PFSK-1 (cell line): ENCODE data around the gene NXF1. TPM values are rescaled to one million over a fixed set of nuclear protein-coding genes. Genes with fewer than 3 reads are reported as not detected.
A peak's percentile ranks its signal among the peaks of the same experiment; 100 is the strongest.

ENCODE experiments used
- FOXP2 ChIP-seq: optimal IDR thresholded peaks from 2 replicates; pipeline ENCODE3; 2011; ENCODE audit warnings: borderline replicate concordance, control low read depth, inconsistent platforms; ENCODE audit not compliant: insufficient read depth; ENCODE audit errors: extremely low read length, extremely low read depth
- POLR2AphosphoS5 ChIP-seq: IDR thresholded peaks from 2 replicates; pipeline ENCODE4 v1.6.1; 2012; ENCODE audit warnings: low read depth, mild to moderate bottlenecking, control low read depth, low read length, moderate library complexity
- SIN3A ChIP-seq: IDR thresholded peaks from 2 replicates; pipeline ENCODE4 v1.6.1; 2012; ENCODE audit warnings: mild to moderate bottlenecking, low read length, moderate library complexity, borderline replicate concordance; ENCODE audit not compliant: insufficient read depth
- TAF1 ChIP-seq: IDR thresholded peaks from 2 replicates; pipeline ENCODE4 v1.6.1; 2012; ENCODE audit warnings: low read length, control low read depth, borderline replicate concordance; ENCODE audit not compliant: insufficient read depth
- polyA plus RNA-seq: library from polyadenylated mRNA; unstranded; fragments of >200 nt; gene quantifications from one replicate; pipeline ENCODE4 v1.2.1, GENCODE V29; 2012; ENCODE audit warnings: low read depth, missing spikeins; ENCODE audit not compliant: insufficient read length
- TF ChIP-seq, protein P1 (sequence below), 2 experiments: IDR thresholded peaks; 2 replicates each; pipeline versions ENCODE4 v1.6.1 to v1.8.0; 2011 to 2012; ENCODE audit warnings: low read depth in 2 of 2, low read length in 2 of 2, control low read depth in 1 of 2, inconsistent platforms in 1 of 2, mild to moderate bottlenecking in 1 of 2, moderate library complexity in 1 of 2; ENCODE audit not compliant: insufficient read depth in 1 of 2

Gene NXF1
- polyA plus RNA-seq = 54.4 TPM

DNA sequence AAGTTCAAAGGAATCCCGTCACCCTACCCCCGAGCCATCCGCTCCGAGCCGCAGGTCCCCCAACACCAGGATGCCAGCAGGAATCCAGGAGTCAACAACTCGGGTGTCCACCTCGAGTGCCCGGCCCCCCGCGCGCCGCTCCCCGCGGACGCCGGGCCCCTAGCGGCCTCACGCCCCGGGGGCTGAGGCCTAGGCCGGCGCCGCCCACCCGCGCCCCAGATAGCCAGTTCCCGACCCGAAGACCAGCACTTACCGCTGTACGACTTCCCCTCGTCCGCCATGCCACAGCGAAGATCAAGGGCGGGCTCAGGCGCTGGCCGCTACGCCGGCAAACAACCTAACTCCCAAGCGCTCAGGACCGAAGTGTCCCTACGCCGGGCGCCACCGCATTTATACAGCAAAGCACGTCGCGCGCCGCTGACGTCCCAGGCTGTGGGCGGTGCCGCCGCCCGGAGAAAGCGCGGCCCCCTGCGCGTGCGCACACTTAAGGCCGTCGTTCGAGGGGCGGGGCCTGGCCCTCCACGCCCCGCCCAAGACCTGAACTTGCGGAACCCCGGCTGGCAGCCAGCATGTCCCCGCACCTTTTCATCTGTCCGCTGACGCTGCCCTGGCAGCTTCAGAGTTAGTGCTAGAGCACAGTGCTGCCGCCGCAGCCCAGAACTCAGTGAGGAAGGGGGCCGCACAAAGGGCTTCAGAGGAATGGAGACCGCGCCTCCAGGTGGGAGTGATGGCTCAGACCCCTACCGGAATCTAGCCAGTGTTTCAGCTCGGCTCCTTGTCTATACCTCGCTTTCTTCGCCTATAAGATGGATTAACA lies at the start of gene NXF1:
Gene NXF1, minus strand, starts transcription at position 365 of the 817 bp plus-strand sequence. Its CDS starts 84 bp downstream, at position 281.
- TF ChIP-seq TAF1 = peak; percentile 99
- TF ChIP-seq FOXP2 = peak; percentile 56
- peak; percentile 90; the same call in 1 of the 2 replicates for TF ChIP-seq SIN3A
- TF ChIP-seq, protein P1, sequence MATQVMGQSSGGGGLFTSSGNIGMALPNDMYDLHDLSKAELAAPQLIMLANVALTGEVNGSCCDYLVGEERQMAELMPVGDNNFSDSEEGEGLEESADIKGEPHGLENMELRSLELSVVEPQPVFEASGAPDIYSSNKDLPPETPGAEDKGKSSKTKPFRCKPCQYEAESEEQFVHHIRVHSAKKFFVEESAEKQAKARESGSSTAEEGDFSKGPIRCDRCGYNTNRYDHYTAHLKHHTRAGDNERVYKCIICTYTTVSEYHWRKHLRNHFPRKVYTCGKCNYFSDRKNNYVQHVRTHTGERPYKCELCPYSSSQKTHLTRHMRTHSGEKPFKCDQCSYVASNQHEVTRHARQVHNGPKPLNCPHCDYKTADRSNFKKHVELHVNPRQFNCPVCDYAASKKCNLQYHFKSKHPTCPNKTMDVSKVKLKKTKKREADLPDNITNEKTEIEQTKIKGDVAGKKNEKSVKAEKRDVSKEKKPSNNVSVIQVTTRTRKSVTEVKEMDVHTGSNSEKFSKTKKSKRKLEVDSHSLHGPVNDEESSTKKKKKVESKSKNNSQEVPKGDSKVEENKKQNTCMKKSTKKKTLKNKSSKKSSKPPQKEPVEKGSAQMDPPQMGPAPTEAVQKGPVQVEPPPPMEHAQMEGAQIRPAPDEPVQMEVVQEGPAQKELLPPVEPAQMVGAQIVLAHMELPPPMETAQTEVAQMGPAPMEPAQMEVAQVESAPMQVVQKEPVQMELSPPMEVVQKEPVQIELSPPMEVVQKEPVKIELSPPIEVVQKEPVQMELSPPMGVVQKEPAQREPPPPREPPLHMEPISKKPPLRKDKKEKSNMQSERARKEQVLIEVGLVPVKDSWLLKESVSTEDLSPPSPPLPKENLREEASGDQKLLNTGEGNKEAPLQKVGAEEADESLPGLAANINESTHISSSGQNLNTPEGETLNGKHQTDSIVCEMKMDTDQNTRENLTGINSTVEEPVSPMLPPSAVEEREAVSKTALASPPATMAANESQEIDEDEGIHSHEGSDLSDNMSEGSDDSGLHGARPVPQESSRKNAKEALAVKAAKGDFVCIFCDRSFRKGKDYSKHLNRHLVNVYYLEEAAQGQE (IDR thresholded peaks at IDR 0.05; ENCODE audit: insufficient read depth in 1 of 2, low read depth in 2 of 2, low read length in 2 of 2) = peak in 1 of 2 experiments; percentile 65
- peak; percentile 100 for TF ChIP-seq POLR2AphosphoS5

DNA sequence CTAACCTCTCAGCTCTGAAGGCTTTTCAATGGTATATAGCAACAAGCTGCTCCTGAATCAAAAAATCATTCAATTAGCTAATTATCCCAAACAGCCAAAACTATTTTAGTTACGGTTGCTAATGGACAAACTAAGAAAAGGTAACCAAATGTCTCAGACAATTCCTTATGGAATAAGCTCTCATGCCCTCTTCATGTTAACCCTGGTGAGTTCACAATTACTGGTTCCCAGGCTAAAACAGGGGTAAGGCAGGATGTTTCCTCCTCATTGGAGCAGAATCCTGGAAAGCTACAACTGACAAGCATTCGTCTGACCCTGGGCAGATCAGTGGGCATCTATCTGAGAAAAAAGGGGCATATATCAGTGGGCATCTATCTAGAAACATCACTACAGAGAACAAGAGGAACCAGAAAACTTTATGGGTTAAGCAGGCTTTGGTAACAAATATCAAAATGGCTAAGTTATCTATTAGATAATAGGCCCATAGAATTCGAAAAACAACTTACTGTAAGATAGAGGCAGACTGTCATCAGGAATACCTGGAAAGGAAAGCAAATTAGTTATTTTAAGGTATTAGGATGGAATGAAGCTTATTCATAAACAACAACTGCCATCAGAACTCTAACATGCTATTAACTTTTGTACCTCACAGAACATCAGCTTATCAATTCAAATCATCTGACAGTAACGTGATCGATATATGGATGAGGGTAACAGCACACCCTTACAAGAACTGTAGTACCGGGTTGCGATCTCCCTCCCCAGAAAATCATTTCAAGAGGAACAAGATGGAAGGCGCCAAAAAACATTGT lies 49.0 kb upstream of the NXF1 start:
- TF ChIP-seq SIN3A = no peak; the same call in 1 of the 2 replicates
- TF ChIP-seq POLR2AphosphoS5 = peak; percentile 71

GRCh38 chr11:62853279-62853965 lies 48.2 kb upstream of the NXF1 start:
- TF ChIP-seq POLR2AphosphoS5 = no peak; the same call in 1 of the 2 replicates
- TF ChIP-seq SIN3A = no peak
- TF ChIP-seq FOXP2 = no peak
- TF ChIP-seq TAF1 = peak; percentile 50; the same call in 1 of the 2 replicates
- TF ChIP-seq, protein P1 (IDR thresholded peaks at IDR 0.05; ENCODE audit: insufficient read depth in 1 of 2, low read depth in 2 of 2, low read length in 2 of 2) = no peak

DNA sequence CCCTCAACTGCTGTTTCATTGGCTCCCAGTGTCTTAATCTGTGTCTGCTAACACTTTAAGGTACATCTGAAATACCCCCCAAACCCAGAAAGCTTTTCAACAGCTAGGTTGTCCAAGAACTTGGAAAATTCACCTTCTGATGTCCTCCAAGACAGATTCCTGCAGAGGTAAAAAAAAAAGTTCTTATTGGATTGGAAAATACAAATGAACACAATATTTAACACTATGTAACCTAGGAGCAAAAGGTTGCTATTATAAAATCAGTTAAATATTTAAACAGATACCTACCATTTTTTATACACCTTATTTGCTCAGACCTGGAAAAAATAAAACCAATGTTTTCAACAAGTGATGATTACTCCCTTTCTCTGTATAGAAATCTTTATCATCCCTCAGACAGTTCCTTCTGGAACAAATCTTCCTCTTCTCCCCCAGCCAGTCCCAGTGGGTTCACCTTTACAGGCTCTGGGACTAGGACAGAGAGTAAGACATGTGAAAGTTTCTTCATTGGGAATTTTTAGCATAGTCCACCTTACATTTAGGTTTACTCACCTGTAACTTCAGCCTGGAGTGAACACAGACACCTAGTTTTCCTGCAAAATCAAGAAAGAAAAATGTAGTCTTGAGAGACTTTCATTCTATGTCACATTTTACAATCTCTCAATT lies 47.4 kb upstream of the NXF1 start:
- no peak for TF ChIP-seq TAF1
- no peak; the same call in 1 of the 2 replicates for TF ChIP-seq POLR2AphosphoS5
- no peak for TF ChIP-seq SIN3A
- TF ChIP-seq, protein P1 (IDR thresholded peaks at IDR 0.05; ENCODE audit: insufficient read depth in 1 of 2, low read depth in 2 of 2, low read length in 2 of 2) = no peak
- TF ChIP-seq FOXP2 = no peak
